Stimulated activated CD4-positive, alpha-beta T cell treated with anti-CD3 and anti-CD28 coated beads, Interleukin-15, amount 100 ng/mL, for 24 hours (primary cell): ENCODE results near the gene MAP2K7.

ENCODE experiments used
- DNase-seq: peaks from one replicate; pipeline ENCODE4 v3.0.0-alpha.2; 2020

The MAP2K7 gene

GRCh38 chr19:7867092-7867844, 36.4 kb upstream of the MAP2K7 start:
- DNase-seq = no peak

- peak; percentile 44 for DNase-seq
These were observed 35.4 kb upstream of the MAP2K7 start for GRCh38 chr19:7868326-7868670.

- DNase-seq = peak; percentile 87
These were observed 34.8 kb upstream of the MAP2K7 start for GRCh38 chr19:7868671-7869452.

GRCh38 chr19:7869453-7869909, 34.2 kb upstream of the MAP2K7 start:
- peak; percentile 78 for DNase-seq

- DNase-seq = peak; percentile 73
These were observed 33.7 kb upstream of the MAP2K7 start for GRCh38 chr19:7869910-7870511.

- DNase-seq = peak; percentile 78
These were observed 32.9 kb upstream of the MAP2K7 start for GRCh38 chr19:7870571-7871436.

GRCh38 chr19:7871437-7872305, 32.0 kb upstream of the MAP2K7 start:
- peak; percentile 89 for DNase-seq

GRCh38 chr19:7872306-7873204, 31.1 kb upstream of the MAP2K7 start:
- DNase-seq = no peak

- no peak for DNase-seq
These were observed 30.2 kb upstream of the MAP2K7 start for GRCh38 chr19:7873304-7874075.

- peak; percentile 37 for DNase-seq
These were observed 29.4 kb upstream of the MAP2K7 start, which contains the start of gene PRR36 for GRCh38 chr19:7874076-7874896. Gene PRR36, minus strand, starts transcription at chr19:7874390. Its CDS starts 701 bp downstream, at chr19:7873689.

GRCh38 chr19:7874897-7875273, 28.8 kb upstream of the MAP2K7 start:
- DNase-seq = no peak

GRCh38 chr19:7877249-7877836, 26.3 kb upstream of the MAP2K7 start:
- DNase-seq = no peak

- DNase-seq = no peak
These were observed 24.4 kb upstream of the MAP2K7 start for GRCh38 chr19:7879111-7879807.

GRCh38 chr19:7879836-7880235, 23.8 kb upstream of the MAP2K7 start:
- no peak for DNase-seq

GRCh38 chr19:7881910-7882309, 21.8 kb upstream of the MAP2K7 start:
- no peak for DNase-seq

GRCh38 chr19:7883105-7883504, 20.6 kb upstream of the MAP2K7 start:
- no peak for DNase-seq

GRCh38 chr19:7883796-7884570, 19.7 kb upstream of the MAP2K7 start:
- DNase-seq = no peak
